HG02938 (cell line): ENCODE results near the gene SNAPIN.

ENCODE experiments used
- ATAC-seq: cut with Tn5 transposase; IDR thresholded peaks from one replicate; pipeline ENCODE4 v1.9.1; 2021; ENCODE audit warnings: mild to moderate bottlenecking, moderate library complexity; ENCODE audit not compliant: unreplicated experiment

The SNAPIN gene

GRCh38 chr1:153658400-153659174, at the start of gene SNAPIN:
Gene SNAPIN, plus strand, starts transcription at chr1:153658703. Its CDS starts 41 bp downstream, at chr1:153658744.
- peak; percentile 92 for ATAC-seq

DNA sequence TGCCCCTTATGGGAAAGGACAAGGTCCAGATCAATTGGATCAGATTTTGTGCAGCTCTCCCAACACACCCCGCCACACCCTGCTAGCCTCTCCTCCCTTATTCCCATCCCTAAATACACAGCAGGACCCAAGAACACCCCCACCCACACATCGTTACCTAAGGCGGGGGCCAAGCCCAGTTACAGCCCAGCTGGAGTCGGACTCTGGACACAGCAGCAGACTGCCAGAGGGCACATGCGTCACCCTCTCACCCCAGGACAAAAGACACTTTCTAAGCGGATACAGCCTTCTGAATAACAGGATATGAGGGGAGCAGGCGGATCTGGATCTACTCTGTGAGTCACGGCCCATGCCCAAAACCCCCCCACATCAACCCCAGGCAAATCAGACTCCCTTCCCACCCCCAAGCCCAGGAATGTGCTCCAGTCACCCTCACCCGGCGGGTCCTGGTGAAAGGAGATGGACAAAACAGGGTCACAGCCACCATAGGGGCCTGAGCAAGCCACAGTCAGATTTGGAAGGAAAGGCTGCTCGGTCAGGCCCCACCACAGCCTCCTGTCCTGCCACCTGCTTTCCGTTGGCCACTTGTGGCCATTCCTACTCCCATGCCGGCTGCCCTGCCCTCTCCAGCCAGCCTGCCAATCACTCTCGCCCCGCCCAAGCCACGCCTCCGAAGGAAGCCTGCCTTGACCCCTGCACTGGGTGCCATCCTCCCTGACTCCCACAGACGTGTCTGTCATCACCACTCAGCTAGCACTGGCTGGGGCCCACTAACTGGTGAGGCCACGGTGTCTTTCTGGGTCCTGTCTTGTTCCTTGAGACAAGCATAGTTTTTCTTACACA, 49.5 kb upstream of the SNAPIN start:
- no peak for ATAC-seq

DNA sequence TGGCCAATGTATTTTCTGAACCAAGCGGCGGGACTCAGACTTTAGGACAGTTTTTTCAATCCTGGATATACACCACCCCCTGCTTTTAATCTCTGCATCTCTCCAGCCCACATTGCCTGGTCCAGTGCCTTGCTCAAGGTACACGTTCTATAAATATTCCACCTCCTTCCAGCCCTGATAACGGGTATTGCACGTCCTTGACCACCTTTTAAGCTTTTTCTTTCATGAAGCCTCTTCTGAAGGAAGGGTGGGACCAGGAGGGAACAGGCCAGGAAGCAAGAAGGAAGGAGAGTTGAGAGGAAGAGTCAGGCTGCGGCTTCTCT, 49.0 kb upstream of the SNAPIN start:
- no peak for ATAC-seq

DNA sequence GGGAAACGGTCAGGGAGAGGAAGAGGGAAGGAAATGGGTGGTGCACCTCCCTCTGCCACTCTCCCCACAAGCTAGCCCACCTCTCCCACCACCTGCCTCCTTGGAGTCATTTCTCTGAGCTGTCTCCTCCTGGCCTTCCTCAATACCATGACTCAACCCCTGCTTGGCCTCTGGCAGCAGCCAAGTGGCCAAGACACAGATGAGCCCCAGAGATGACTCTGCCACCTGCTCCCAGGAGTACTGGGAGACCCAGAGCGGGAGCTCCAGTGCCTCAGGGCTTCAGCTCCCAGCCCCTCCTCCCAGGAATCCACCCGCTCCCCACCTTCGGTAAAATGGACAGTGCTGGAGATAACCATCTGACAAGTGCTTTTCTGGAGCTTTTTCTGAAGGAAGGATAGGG, 48.2 kb upstream of the SNAPIN start:
- no peak for ATAC-seq

GRCh38 chr1:153610811-153611301, 47.6 kb upstream of the SNAPIN start:
- ATAC-seq = no peak

- no peak for ATAC-seq
These were observed 47.1 kb upstream of the SNAPIN start for GRCh38 chr1:153611356-153611755.

- ATAC-seq = no peak
These were observed 46.3 kb upstream of the SNAPIN start for GRCh38 chr1:153612111-153612754.

DNA sequence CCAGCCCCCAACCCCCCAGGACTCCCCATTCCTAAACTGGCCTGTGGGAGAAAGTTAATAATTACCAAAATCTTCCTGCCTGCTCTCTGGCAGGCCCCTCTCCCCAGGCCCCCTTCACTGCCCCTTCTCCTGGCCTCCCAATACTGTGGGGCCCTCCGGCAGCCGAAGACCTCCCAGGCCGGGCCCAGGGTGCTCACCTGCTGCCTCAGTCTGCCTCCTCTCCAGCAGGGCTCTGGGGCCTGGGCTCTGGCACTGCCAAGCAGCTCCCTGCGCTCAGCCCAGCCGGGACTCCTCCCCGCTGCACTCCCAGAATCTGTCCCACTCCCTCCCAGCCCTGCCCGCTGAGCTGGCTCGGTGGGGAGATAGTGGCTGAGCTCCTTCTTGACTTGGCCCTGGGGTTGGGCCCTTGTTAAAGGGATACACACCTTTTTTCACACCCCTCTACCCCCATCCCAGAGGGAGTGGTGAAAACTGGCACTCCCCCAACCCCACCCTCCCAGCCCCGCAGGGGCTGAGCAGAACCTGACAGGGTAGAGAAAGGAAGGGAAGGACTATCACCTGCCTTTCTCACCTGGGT, 45.7 kb upstream of the SNAPIN start, which contains the start of gene S100A16:
Gene S100A16 (minus strand): TSS at position 383 of the 577 bp plus-strand sequence. CDS start 4,986 bp downstream, outside the sequence.
- ATAC-seq = no peak

DNA sequence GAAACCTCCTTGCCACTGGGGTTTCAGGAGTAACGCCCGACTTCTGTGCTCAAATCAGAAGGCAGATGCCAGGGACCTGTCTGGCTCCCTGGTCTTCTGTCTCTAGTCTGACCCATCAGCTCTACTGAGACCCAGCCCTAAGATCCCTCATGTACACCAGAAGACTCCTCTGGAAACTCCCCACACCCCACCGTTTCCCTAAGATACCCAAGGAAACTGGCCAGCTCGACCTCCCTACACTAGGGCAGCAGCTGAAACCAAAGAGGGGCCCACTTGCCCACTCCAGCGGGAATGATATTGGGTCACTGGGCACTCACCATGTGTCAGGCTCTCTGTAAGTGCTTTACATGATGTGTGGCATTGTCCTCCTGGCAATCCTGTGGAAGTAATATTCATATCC, 45.1 kb upstream of the SNAPIN start:
- ATAC-seq = no peak

DNA sequence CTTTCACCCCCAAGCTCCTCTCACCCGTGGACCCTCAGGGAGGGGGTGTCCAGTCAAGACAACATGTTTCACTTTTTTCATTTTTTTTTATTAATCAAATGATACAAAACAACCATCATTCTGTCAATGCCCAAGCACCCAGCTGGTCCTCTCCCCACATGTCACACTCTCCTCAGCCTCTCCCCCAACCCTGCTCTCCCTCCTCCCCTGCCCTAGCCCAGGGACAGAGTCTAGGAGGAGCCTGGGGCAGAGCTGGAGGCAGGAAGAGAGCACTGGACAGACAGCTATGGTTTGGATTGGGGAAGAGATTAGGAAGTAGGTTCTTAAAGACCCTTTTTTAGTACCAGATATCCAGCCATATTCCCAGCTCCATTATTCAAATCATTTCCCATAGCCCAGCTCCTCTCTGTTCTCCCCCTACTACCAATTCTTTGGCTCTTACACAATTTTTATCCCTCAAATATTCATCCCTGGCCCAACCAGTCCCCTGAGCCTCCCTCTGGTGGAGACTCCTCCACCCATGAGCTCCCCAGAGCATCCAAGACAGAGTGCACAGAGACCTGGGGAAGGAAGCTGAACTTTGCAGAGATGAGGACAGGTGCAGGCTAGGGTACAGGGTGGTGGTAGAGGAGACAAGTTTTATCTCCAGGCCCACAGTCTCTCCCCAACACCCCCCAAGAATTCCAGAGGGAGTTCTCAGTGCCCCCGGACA, 44.2 kb upstream of the SNAPIN start:
- ATAC-seq = no peak

- no peak for ATAC-seq
These were observed 43.6 kb upstream of the SNAPIN start for GRCh38 chr1:153614906-153615305.

- ATAC-seq = no peak
These were observed 43.1 kb upstream of the SNAPIN start for GRCh38 chr1:153615406-153615805.

DNA sequence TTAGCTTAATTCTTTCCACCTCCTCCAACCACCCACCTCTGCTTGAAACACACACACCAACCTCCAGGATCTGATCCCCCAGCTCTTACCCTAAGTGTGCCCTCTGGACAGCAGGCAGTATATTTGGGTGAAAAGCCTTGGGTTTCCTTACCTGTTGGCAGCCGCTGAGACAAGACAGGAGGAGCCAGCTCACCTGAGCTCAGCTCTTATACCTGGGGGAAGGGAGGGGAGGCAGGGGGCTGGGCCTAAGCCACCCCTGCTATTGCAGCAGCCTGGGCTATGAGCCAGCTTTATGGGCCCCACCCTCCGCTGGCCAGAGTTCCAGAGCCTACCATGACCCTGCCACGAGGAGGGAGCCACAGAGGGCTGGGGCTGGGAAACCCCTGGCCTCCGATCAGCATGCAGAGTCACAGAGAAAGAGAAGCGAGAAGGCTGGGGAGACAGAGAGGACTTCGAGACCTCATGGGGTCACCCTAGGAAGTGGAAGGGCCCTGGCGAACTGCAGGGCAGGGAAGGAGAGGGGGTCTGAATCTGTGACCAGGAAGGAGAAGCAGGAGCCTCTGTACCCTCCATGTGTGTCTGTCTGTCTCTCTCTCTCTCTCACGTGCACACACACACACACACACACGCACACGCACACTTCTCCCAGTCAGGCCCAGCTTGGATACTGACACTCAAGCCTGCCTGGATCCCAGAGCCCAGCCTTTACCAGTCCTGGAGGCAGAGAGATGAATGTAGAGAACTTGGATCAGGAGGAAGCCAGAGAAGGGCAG, 42.2 kb upstream of the SNAPIN start, which contains the start of gene S100A14:
Gene S100A14 (minus strand): TSS at position 182 of the 773 bp plus-strand sequence. CDS start 467 bp downstream, outside the sequence.
- ATAC-seq = no peak

DNA sequence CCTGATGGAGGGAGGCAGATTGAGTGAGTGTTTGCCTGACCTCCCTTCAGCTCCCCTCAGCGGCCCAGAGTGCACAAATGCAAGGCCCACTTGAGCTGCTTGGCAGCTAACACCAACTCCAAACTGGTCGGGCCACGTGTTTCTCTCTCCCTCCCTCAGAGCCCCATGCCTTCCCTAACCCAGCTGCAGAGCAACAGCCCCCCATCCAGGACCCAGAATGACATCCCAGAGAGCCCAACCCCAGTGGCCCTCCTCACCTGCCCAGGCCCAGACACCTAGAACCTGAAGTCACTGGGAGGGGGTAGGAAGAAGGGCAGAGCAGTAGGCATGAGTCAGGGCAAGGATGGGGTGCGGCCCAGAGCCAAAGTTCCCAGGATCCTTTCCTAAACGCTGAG, 41.6 kb upstream of the SNAPIN start:
- no peak for ATAC-seq

DNA sequence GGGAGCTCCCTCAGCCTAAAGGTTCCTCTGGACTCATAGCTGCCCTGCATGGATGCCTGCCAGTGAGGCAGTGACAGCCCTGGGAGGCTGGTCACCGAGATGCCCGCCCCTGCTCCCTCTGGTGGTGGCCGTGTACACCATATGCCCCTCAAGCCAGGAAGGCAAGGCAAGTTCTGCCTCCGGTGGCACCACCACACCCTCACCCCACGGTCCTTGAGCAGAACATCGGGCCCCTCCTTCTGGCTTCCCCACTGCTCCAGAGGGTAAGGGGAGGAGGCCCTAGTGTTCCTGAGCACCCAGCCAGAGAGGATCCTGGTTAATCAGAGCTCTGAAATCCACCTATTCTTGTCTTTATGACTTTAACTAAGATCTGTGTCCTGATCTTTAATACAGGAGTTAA, 40.8 kb upstream of the SNAPIN start:
- ATAC-seq = no peak

- ATAC-seq = no peak
These were observed 39.3 kb upstream of the SNAPIN start for GRCh38 chr1:153619171-153619570.

- ATAC-seq = no peak
These were observed 35.4 kb upstream of the SNAPIN start for GRCh38 chr1:153623101-153623500.

DNA sequence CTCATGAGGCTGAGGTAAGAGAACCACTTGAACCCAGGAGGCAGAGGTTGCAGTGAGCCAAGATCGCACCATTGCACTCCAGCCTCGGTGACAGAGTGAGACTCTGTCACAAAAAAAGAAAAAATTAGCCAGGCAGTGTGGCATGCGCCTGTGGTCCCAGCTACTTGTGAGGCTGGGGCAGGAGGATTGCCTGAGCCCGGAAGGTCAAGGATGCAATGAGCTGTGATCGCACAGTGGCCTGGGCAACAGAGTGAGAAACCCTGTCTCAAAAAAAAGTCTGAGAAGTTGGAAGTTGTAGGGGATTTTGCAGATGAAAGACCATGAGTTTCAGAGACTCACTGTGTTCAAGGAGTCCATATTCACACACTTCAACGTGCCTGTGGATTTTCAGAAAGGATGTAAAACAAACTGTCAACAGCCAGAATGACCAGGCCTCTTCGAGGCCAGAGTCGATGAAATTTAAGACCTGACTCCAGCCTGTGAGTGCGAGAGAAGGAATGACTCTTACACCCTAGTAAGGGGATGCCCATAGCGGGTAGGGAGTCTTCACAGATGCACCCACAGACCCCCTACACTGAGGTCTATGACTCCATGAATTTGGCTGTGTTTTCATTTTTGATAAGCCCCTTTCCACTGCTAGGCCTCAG, 33.4 kb upstream of the SNAPIN start:
- ATAC-seq = no peak

- no peak for ATAC-seq
These were observed 32.0 kb upstream of the SNAPIN start for GRCh38 chr1:153626477-153626903.
